Stimulated activated CD4-positive, alpha-beta T cell treated with anti-CD3 and anti-CD28 coated beads, Interleukin-12 subunit alpha, Interleukin-12 subunit beta, amount 100 ng/mL, for 4 hours (primary cell): Measurements from ENCODE around the gene RAB6A.
"Not testable (repeated sequence)": the region's sequence is repeated elsewhere in the genome, so short reads cannot be mapped to it uniquely, and the experiment has no call there.

Source experiments
- DNase-seq: peaks from one replicate; pipeline ENCODE4 v3.0.0-alpha.2; 2020

Gene RAB6A

GRCh38 chr11:73760679-73761402, at the start of gene RAB6A:
TSS of gene RAB6A (minus strand) at chr11:73761074. CDS start at chr11:73760635, 439 bp downstream.
- DNase-seq, result peak; percentile 98

GRCh38 chr11:73810637-73811036, 49.8 kb upstream of the RAB6A start:
- DNase-seq, result no peak

- no peak for DNase-seq
These were observed 47.2 kb upstream of the RAB6A start for GRCh38 chr11:73808052-73808451.

- no peak for DNase-seq
These were observed 43.8 kb upstream of the RAB6A start for GRCh38 chr11:73804712-73805111.

- no peak for DNase-seq
These were observed 40.3 kb upstream of the RAB6A start for GRCh38 chr11:73801136-73801535.

GRCh38 chr11:73800276-73800806, 39.5 kb upstream of the RAB6A start:
- DNase-seq, result no peak

- no peak for DNase-seq
These were observed 36.6 kb upstream of the RAB6A start for GRCh38 chr11:73797457-73797856.

- DNase-seq, result no peak
These were observed 35.2 kb upstream of the RAB6A start for GRCh38 chr11:73795925-73796632.

- no peak for DNase-seq
These were observed 31.7 kb upstream of the RAB6A start for GRCh38 chr11:73792584-73792983.

GRCh38 chr11:73789279-73789670, 28.4 kb upstream of the RAB6A start:
- no peak for DNase-seq

- DNase-seq, result peak; percentile 86
These were observed 27.0 kb upstream of the RAB6A start, which contains the start of gene MRPL48 for GRCh38 chr11:73787643-73788558. TSS of gene MRPL48 (plus strand) at chr11:73787874. CDS start at chr11:73787972, 98 bp downstream.

- no peak for DNase-seq
These were observed 26.3 kb upstream of the RAB6A start for GRCh38 chr11:73787051-73787642.

GRCh38 chr11:73785467-73785866, 24.6 kb upstream of the RAB6A start:
- DNase-seq, result not testable (repeated sequence)

- no peak for DNase-seq
These were observed 23.9 kb upstream of the RAB6A start for GRCh38 chr11:73784734-73785133.

- DNase-seq, result no peak
These were observed 23.3 kb upstream of the RAB6A start for GRCh38 chr11:73784080-73784634.

- DNase-seq, result no peak
These were observed 22.7 kb upstream of the RAB6A start for GRCh38 chr11:73783483-73784020.

GRCh38 chr11:73781303-73781702, 20.4 kb upstream of the RAB6A start:
- no peak for DNase-seq

GRCh38 chr11:73779084-73779902, 18.4 kb upstream of the RAB6A start:
- peak; percentile 97 for DNase-seq

- not testable (repeated sequence) for DNase-seq
These were observed 9.9 kb upstream of the RAB6A start for GRCh38 chr11:73770811-73771210.

GRCh38 chr11:73766763-73767162, 5.9 kb upstream of the RAB6A start:
- DNase-seq, result no peak

- no peak for DNase-seq
These were observed 1.9 kb upstream of the RAB6A start for GRCh38 chr11:73762732-73763131.
